ENCODE measurements around the gene RABGAP1.

DNA sequence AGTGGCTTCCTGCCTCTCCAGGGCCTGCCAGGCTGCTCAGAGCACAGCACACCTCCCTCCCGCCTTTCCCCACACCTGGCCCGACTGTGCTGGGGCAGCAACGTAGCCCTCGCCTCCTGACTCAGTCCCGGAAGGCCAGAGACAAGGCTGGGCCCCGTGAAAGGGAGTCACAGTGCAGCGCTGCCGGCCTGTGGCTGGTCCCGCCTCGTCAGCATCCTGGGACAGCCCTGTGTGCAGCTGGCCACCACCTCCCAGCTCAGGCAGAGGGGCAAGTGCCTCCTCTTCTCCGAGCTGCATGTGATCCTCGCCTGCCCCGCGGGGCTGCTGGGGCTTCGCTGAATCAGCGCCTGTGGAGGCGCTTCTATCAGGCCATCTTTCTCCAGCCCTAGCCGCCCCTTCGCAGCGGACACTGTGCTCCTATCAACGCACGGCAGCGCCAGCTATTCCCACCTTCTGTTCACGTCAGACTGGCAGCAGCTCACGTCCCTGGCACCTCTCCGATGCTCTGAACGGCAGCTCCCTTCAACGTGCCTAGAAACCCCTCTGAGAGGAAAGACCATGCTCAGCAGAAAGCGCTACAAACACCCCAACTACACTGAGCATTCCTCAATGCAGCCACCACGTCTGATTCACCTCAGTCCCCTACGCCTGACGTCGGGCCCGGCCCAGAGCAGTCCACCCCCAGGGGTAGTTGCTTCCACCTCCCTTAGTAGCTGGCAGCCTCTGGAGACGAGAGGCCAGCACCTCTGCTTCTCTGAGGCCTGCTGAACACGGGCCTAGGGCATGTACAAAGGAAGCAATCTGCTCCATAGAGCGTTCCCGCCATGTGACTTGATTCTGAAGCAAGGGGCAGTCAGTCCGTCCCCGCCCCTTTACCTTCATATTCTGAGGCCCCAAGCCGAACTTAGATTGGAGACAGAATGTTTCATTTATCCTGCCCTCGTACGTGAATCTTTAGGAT, 171.5 kb downstream of the RABGAP1 start:
- TF ChIP-seq POLR2A (IDR thresholded peaks at IDR 0.05) = no peak
- TF ChIP-seq, protein P1, sequence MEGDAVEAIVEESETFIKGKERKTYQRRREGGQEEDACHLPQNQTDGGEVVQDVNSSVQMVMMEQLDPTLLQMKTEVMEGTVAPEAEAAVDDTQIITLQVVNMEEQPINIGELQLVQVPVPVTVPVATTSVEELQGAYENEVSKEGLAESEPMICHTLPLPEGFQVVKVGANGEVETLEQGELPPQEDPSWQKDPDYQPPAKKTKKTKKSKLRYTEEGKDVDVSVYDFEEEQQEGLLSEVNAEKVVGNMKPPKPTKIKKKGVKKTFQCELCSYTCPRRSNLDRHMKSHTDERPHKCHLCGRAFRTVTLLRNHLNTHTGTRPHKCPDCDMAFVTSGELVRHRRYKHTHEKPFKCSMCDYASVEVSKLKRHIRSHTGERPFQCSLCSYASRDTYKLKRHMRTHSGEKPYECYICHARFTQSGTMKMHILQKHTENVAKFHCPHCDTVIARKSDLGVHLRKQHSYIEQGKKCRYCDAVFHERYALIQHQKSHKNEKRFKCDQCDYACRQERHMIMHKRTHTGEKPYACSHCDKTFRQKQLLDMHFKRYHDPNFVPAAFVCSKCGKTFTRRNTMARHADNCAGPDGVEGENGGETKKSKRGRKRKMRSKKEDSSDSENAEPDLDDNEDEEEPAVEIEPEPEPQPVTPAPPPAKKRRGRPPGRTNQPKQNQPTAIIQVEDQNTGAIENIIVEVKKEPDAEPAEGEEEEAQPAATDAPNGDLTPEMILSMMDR (IDR thresholded peaks at IDR 0.05) = no peak
- TF ChIP-seq EP300 (IDR thresholded peaks at IDR 0.05) = no peak
